Astrocyte (in vitro differentiated cells and primary cell): ENCODE data around the gene COX19. TPM values are rescaled to one million over a fixed set of nuclear protein-coding genes. Genes with fewer than 3 reads are reported as not detected.

Experiments used
- DNase-seq: peaks from one replicate; pipeline ENCODE4 v3.0.0-alpha.2; 2010; ENCODE audit warnings: low read depth
- FAIRE-seq: peaks from 2 replicates; lab custom pipeline; 2011; peaks lifted over from hg19 to GRCh38; lab: Jason Lieb, UNC
- H2AFZ ChIP-seq: 2 replicates; pipeline ENCODE4 v1.6.0; 2012; ENCODE audit warnings: low read depth, low read length, inconsistent platforms
- H3K27ac ChIP-seq: 2 replicates; pipeline ENCODE4 v1.5.1; 2011; ENCODE audit warnings: low read depth, low read length, inconsistent platforms
- H3K27me3 ChIP-seq: 2 replicates; pipeline ENCODE4 v1.6.0; 2011; ENCODE audit warnings: low read length, inconsistent platforms; ENCODE audit not compliant: insufficient read depth
- H3K36me3 ChIP-seq: 2 replicates; pipeline ENCODE4 v1.5.1; 2011; ENCODE audit warnings: low read length, inconsistent platforms; ENCODE audit not compliant: insufficient read depth
- H3K4me1 ChIP-seq: 2 replicates; pipeline ENCODE4 v1.5.1; 2011; ENCODE audit warnings: low read length, inconsistent platforms; ENCODE audit not compliant: insufficient read depth
- H3K4me2 ChIP-seq: 2 replicates; pipeline ENCODE4 v1.6.0; 2012; ENCODE audit warnings: low read length, inconsistent platforms
- H3K4me3 ChIP-seq: 2 replicates; pipeline ENCODE4 v1.5.1; 2011; ENCODE audit warnings: low read depth, mild to moderate bottlenecking, low read length, inconsistent platforms; ENCODE audit not compliant: insufficient read depth
- H3K79me2 ChIP-seq: 2 replicates; pipeline ENCODE4 v1.6.0; 2012; ENCODE audit warnings: mild to moderate bottlenecking, low read length, inconsistent platforms; ENCODE audit not compliant: insufficient read depth
- H3K9ac ChIP-seq: 2 replicates; pipeline ENCODE4 v1.6.0; 2012; ENCODE audit warnings: mild to moderate bottlenecking, low read length, inconsistent platforms
- H3K9me3 ChIP-seq: 2 replicates; pipeline ENCODE4 v1.5.1; 2012; ENCODE audit warnings: low read depth, mild to moderate bottlenecking, low read length, inconsistent platforms; ENCODE audit not compliant: insufficient read depth
- H4K20me1 ChIP-seq: 2 replicates; pipeline ENCODE4 v1.6.0; 2012; ENCODE audit warnings: low read length, inconsistent platforms; ENCODE audit not compliant: insufficient read depth
- H3K27ac Mint-ChIP-seq: one replicate; pipeline ENCODE4 v1.8.0; 2021; ENCODE audit warnings: mild to moderate bottlenecking, mixed read lengths; ENCODE audit not compliant: unreplicated experiment
- H3K27me3 Mint-ChIP-seq: one replicate; pipeline ENCODE4 v1.8.0; 2021; ENCODE audit warnings: low read depth, mixed read lengths; ENCODE audit not compliant: unreplicated experiment
- H3K36me3 Mint-ChIP-seq: one replicate; pipeline ENCODE4 v1.8.0; 2021; ENCODE audit warnings: low read depth, mixed read lengths; ENCODE audit not compliant: unreplicated experiment
- H3K4me1 Mint-ChIP-seq: one replicate; pipeline ENCODE4 v1.8.0; 2021; ENCODE audit warnings: low read depth, mixed read lengths; ENCODE audit not compliant: unreplicated experiment
- H3K4me3 Mint-ChIP-seq: one replicate; pipeline ENCODE4 v1.8.0; 2021; ENCODE audit warnings: mild to moderate bottlenecking, moderate library complexity, mixed read lengths; ENCODE audit not compliant: unreplicated experiment
- H3K9me3 Mint-ChIP-seq: one replicate; pipeline ENCODE4 v1.8.0; 2021; ENCODE audit warnings: mild to moderate bottlenecking, mixed read lengths; ENCODE audit not compliant: unreplicated experiment
- CTCF ChIP-seq: IDR thresholded peaks from 2 replicates; pipeline ENCODE4 v1.5.1; 2011; ENCODE audit warnings: low read depth, mild to moderate bottlenecking, inconsistent platforms, low read length, moderate library complexity; ENCODE audit not compliant: insufficient read depth
- EZH2 ChIP-seq: IDR thresholded peaks from 2 replicates; pipeline ENCODE4 v1.6.1; 2012; ENCODE audit warnings: mild to moderate bottlenecking, low read length, inconsistent platforms; ENCODE audit not compliant: insufficient read depth
- total RNA-seq: library from RNA; stranded (reverse); gene quantifications from 2 replicates; pipeline ENCODE4 v1.2.1, GENCODE V29; 2021

Gene COX19
- total RNA-seq, 1 donor from 2014 or later: 13.4 TPM

GRCh38 chr7:927031-927671, 48.2 kb downstream of the COX19 start:
- peaks cover 2% of the 10 kb centered on the region for H3K4me1 Mint-ChIP-seq
- H3K9me3 ChIP-seq: no peaks in the 10 kb centered on the region
- H3K27ac Mint-ChIP-seq: no peak overlapping the region
- no peaks in the 10 kb centered on the region for H3K27me3 ChIP-seq
- peaks cover 24% of the 10 kb centered on the region for H3K4me1 ChIP-seq
- DNase-seq: no peak
- H3K4me2 ChIP-seq: no peak overlapping the region
- H3K9ac ChIP-seq: no peak overlapping the region
- H4K20me1 ChIP-seq: no peaks in the 10 kb centered on the region
- H3K36me3 Mint-ChIP-seq: no peaks in the 10 kb centered on the region
- H3K4me3 ChIP-seq: no peak overlapping the region
- no peak overlapping the region for H2AFZ ChIP-seq
- H3K27me3 Mint-ChIP-seq: no peaks in the 10 kb centered on the region
- TF ChIP-seq EZH2 (no peak), CTCF (no peak)
- H3K36me3 ChIP-seq: no peaks in the 10 kb centered on the region
- no peaks in the 10 kb centered on the region for H3K9me3 Mint-ChIP-seq
- H3K4me3 Mint-ChIP-seq: no peak overlapping the region
- FAIRE-seq: no peak
- no peaks in the 10 kb centered on the region for H3K79me2 ChIP-seq
- no peak overlapping the region for H3K27ac ChIP-seq

GRCh38 chr7:926061-927030, 49.0 kb downstream of the COX19 start:
- FAIRE-seq (no peak), DNase-seq (no peak)

More at GRCh38 chr7:926061-927030, 49.0 kb downstream of the COX19 start:
- Histone ChIP-seq H3K36me3 (no peaks in the 10 kb centered on the region), H3K4me2 (no peak overlapping the region), H2AFZ (no peak overlapping the region), H4K20me1 (no peaks in the 10 kb centered on the region), H3K27me3 (no peaks in the 10 kb centered on the region), H3K9me3 (no peaks in the 10 kb centered on the region), H3K9ac (no peak overlapping the region), H3K79me2 (no peaks in the 10 kb centered on the region), H3K4me1 (peaks cover 24% of the 10 kb centered on the region), H3K27ac (no peak overlapping the region), H3K4me3 (no peak overlapping the region)
- TF ChIP-seq CTCF: no peak
- TF ChIP-seq EZH2: no peak
- Mint-ChIP-seq H3K27ac (no peak overlapping the region), H3K4me1 (peaks cover 2% of the 10 kb centered on the region), H3K9me3 (no peaks in the 10 kb centered on the region), H3K36me3 (no peaks in the 10 kb centered on the region), H3K27me3 (no peaks in the 10 kb centered on the region), H3K4me3 (no peak overlapping the region)
